Right lobe of liver (tissue), 6 donors: Measurements from ENCODE around the gene TRIP10. TPM values are rescaled to one million over a fixed set of nuclear protein-coding genes. Genes with fewer than 3 reads are reported as not detected.

Experiments
- ATAC-seq, 4 donors: fragments of 200-7000 bp; cut with Tn5 transposase; one replicate each; pipeline ENCODE4 v1.9.1; 2020; ENCODE audit warnings: mild to moderate bottlenecking in 4 of 4, moderate library complexity in 4 of 4
- DNase-seq, 3 donors: peaks; one replicate each; pipeline ENCODE4 v3.0.0-alpha.2; 2020
- H3K27ac ChIP-seq, 3 donors: fragments of 200-600 bp; one replicate each; pipeline ENCODE4 v1.8.0; 2022
- H3K27me3 ChIP-seq, 2 donors: fragments of 200-600 bp; one replicate each; pipeline ENCODE4 v1.8.0; 2022
- H3K36me3 ChIP-seq, 4 donors: fragments of 200-600 bp; sonication (generic) in 1 of 4; one replicate each; pipeline versions ENCODE4 v1.5.1 to v1.8.0; 2017 to 2022; ENCODE audit warnings: control low read depth in 1 of 4
- H3K4me1 ChIP-seq, 4 donors: fragments of 200-600 bp; sonication (generic) in 1 of 4; one replicate each; pipeline versions ENCODE4 v1.5.1 to v1.8.0; 2017 to 2022; ENCODE audit warnings: control low read depth in 1 of 4
- H3K4me3 ChIP-seq, 3 donors: fragments of 200-600 bp; one replicate each; pipeline ENCODE4 v1.8.0; 2022
- H3K9me3 ChIP-seq, 4 donors: fragments of 200-600 bp; sonication (generic) in 1 of 4; one replicate each; pipeline versions ENCODE4 v1.5.1 to v1.8.0; 2017 to 2022; ENCODE audit warnings: control low read depth in 1 of 4
- POLR2A ChIP-seq: fragments of 450-650 bp; IDR thresholded peaks from one replicate; pipeline ENCODE4 v1.6.1; 2017; ENCODE audit warnings: antibody characterized with exemption, mild to moderate bottlenecking
- WGBS: methylation state at CpG from one replicate; pipeline ENCODE4 v1.1.6; 2018; ENCODE audit warnings: low coverage, low lambda C conversion rate; ENCODE audit not compliant: insufficient coverage; ENCODE audit errors: missing lambda C conversion rate; 5-methylcytosine and 5-hydroxymethylcytosine counted together
- intact Hi-C, 2 donors: fragments of 100-400 bp; cut with DNase I; formaldehyde crosslinking; loops; one replicate each; pipeline versions ENCODE4 v1.11.2 to v1.14.1; 2022
- total RNA-seq, 6 experiments: library from RNA; depleted of rRNA in 2 of 6; stranded (reverse); fragments of >200 nt in 2 of 6; fragmentation: NEBNext Ultra II Directional in 3 of 6; extraction: Animal tissue kit (Norgen Biotek cat#: 25700) in 3 of 6; gene quantifications; one replicate each; pipeline versions ENCODE4 v1.1.0 to v1.2.4, GENCODE V29; 2016 to 2023
- TF ChIP-seq, protein P1 (sequence below), 4 donors: fragments of 200-600 bp in 3 of 4; fragments of 450-650 bp in 1 of 4; IDR thresholded peaks; one replicate each; pipeline versions ENCODE4 v1.5.1 to v1.8.0; 2016 to 2022; ENCODE audit warnings: antibody characterized with exemption in 4 of 4, mild to moderate bottlenecking in 2 of 4
- donor health status: DM: no; HTN: yes; CAD: no.
- donor health status: DM: no; HTN: no; CAD: no.
- donor health status: DM: no; HTN: no; CAD: no.
- donor health status: DM: no; HTN: yes; CAD: no.
- donor health status: DM: no; HTN: yes; CAD: no.

TRIP10 gene
- total RNA-seq, 6 experiments from 2014 or later = 7.5 to 14.9 (median 9.3) TPM

GRCh38 chr19:6790194-6791128, 51.0 kb downstream of the TRIP10 start:
- H3K27me3 ChIP-seq = no peaks in the 10 kb centered on the region
- H3K27ac ChIP-seq = no peak overlapping the region
- DNase-seq (no peak), ATAC-seq (no peak)
- H3K4me1 ChIP-seq = no peaks in the 10 kb centered on the region
- no peaks in the 10 kb centered on the region for H3K9me3 ChIP-seq
- TF ChIP-seq, protein P1, sequence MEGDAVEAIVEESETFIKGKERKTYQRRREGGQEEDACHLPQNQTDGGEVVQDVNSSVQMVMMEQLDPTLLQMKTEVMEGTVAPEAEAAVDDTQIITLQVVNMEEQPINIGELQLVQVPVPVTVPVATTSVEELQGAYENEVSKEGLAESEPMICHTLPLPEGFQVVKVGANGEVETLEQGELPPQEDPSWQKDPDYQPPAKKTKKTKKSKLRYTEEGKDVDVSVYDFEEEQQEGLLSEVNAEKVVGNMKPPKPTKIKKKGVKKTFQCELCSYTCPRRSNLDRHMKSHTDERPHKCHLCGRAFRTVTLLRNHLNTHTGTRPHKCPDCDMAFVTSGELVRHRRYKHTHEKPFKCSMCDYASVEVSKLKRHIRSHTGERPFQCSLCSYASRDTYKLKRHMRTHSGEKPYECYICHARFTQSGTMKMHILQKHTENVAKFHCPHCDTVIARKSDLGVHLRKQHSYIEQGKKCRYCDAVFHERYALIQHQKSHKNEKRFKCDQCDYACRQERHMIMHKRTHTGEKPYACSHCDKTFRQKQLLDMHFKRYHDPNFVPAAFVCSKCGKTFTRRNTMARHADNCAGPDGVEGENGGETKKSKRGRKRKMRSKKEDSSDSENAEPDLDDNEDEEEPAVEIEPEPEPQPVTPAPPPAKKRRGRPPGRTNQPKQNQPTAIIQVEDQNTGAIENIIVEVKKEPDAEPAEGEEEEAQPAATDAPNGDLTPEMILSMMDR (IDR thresholded peaks at IDR 0.05) = no peak
- TF ChIP-seq POLR2A = no peak
- no peaks in the 10 kb centered on the region for H3K36me3 ChIP-seq
- WGBS = 32% methylated on average over 3 of the region's 5 CpGs
- H3K4me3 ChIP-seq = no peak overlapping the region
- intact Hi-C loops = no loop called here

- Histone ChIP-seq H3K27ac (no peak overlapping the region), H3K4me1 (no peaks in the 10 kb centered on the region), H3K27me3 (no peaks in the 10 kb centered on the region), H3K36me3 (no peaks in the 10 kb centered on the region), H3K9me3 (no peaks in the 10 kb centered on the region), H3K4me3 (no peak overlapping the region)
- DNase-seq (no peak), ATAC-seq (no peak)
- intact Hi-C loops = no loop called here
- WGBS = 35% methylated on average over 6 of the region's 6 CpGs
- TF ChIP-seq, protein P1 (IDR thresholded peaks at IDR 0.05) = no peak
- TF ChIP-seq POLR2A = no peak
Measured at GRCh38 chr19:6791237-6791636, 51.8 kb downstream of the TRIP10 start.

- H3K27ac ChIP-seq = no peak overlapping the region
- no peaks in the 10 kb centered on the region for H3K4me1 ChIP-seq
- no peaks in the 10 kb centered on the region for H3K36me3 ChIP-seq
- H3K4me3 ChIP-seq = no peak overlapping the region
- DNase-seq (no peak), ATAC-seq (no peak)
- no peaks in the 10 kb centered on the region for H3K9me3 ChIP-seq
- 74% methylated on average over 4 of the region's 4 CpGs for WGBS
- H3K27me3 ChIP-seq = no peaks in the 10 kb centered on the region
- TF ChIP-seq, protein P1 (IDR thresholded peaks at IDR 0.05) = no peak
- TF ChIP-seq POLR2A = no peak
- intact Hi-C loops = no loop called here
Measured at GRCh38 chr19:6793411-6793810, 53.9 kb downstream of the TRIP10 start.

DNA sequence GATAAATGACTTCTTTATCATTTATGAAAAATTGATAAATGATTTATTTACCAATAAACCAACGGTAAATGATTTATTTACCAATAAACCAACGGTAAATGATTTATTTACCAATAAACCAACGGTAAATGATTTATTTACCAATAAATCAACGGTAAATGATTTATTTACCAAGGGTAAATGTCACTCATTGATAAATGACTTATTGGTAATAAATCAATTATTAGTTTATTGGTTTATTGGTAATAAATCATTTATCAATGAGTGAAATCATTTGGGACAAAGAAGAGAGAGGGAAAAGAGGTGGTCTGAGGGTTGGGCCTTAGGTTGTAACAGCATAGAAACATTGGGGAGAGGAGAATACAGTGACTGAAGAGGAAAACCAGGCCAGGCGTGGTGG, 54.5 kb downstream of the TRIP10 start:
- no peak for TF ChIP-seq POLR2A
- TF ChIP-seq, protein P1 (IDR thresholded peaks at IDR 0.05) = no peak
- Histone ChIP-seq H3K27me3 (no peaks in the 10 kb centered on the region), H3K9me3 (no peaks in the 10 kb centered on the region), H3K4me3 (no peak overlapping the region), H3K36me3 (no peaks in the 10 kb centered on the region), H3K4me1 (no peaks in the 10 kb centered on the region), H3K27ac (no peak overlapping the region)
- no peak for DNase-seq
- ATAC-seq = no peak
- 65% methylated on average over 5 of the region's 5 CpGs for WGBS
- intact Hi-C loops = no loop called here
